Measurements from ENCODE around the gene CCR5.

DNA sequence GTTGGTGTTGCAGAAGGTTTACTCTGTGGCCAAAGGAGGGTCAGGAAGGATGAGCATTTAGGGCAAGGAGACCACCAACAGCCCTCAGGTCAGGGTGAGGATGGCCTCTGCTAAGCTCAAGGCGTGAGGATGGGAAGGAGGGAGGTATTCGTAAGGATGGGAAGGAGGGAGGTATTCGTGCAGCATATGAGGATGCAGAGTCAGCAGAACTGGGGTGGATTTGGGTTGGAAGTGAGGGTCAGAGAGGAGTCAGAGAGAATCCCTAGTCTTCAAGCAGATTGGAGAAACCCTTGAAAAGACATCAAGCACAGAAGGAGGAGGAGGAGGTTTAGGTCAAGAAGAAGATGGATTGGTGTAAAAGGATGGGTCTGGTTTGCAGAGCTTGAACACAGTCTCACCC, 4.0 kb downstream of the CCR5 start:
- TF ChIP-seq, protein P1, sequence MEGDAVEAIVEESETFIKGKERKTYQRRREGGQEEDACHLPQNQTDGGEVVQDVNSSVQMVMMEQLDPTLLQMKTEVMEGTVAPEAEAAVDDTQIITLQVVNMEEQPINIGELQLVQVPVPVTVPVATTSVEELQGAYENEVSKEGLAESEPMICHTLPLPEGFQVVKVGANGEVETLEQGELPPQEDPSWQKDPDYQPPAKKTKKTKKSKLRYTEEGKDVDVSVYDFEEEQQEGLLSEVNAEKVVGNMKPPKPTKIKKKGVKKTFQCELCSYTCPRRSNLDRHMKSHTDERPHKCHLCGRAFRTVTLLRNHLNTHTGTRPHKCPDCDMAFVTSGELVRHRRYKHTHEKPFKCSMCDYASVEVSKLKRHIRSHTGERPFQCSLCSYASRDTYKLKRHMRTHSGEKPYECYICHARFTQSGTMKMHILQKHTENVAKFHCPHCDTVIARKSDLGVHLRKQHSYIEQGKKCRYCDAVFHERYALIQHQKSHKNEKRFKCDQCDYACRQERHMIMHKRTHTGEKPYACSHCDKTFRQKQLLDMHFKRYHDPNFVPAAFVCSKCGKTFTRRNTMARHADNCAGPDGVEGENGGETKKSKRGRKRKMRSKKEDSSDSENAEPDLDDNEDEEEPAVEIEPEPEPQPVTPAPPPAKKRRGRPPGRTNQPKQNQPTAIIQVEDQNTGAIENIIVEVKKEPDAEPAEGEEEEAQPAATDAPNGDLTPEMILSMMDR (IDR thresholded peaks at IDR 0.05; ENCODE audit: low read depth, low read length, missing input control), result no peak
- TF ChIP-seq EGR1 (IDR thresholded peaks at IDR 0.05; ENCODE audit: low read depth in 2 of 2) (no peak), MAX (IDR thresholded peaks at IDR 0.05) (no peak)
- TF ChIP-seq, protein P2, sequence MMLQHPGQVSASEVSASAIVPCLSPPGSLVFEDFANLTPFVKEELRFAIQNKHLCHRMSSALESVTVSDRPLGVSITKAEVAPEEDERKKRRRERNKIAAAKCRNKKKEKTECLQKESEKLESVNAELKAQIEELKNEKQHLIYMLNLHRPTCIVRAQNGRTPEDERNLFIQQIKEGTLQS (IDR thresholded peaks at IDR 0.05), result no peak
